ENCODE measurements around the gene PLA2G4E. TPM values are rescaled to one million over a fixed set of nuclear protein-coding genes. Genes with fewer than 3 reads are reported as not detected.

PLA2G4E gene
- total RNA-seq, 2 donors from 2014 or later = 0.11 TPM; not detected in 1

- no peaks in the 10 kb centered on the region for H3K9me3 ChIP-seq
- H3K27ac ChIP-seq = no peak overlapping the region
- H3K36me3 ChIP-seq = no peaks in the 10 kb centered on the region
- TF ChIP-seq CTCF (IDR thresholded peaks at IDR 0.05) = no peak
- H3K27me3 ChIP-seq = no peaks in the 10 kb centered on the region
- no peak overlapping the region for H3K4me3 ChIP-seq
- H3K4me1 ChIP-seq = peaks cover 0 to 6% of the 10 kb centered on the region in 2 donors
- DNase-seq (ENCODE audit: low spot score) = no peak
Measured at GRCh38 chr15:42024303-42024702, 3.5 kb upstream of the PLA2G4E start.

- no peak for DNase-seq (ENCODE audit: low spot score)
Measured at GRCh38 chr15:42021593-42021992, 751 bp upstream of the PLA2G4E start.

GRCh38 chr15:42018306-42019224, 2.3 kb downstream of the PLA2G4E start:
- Histone ChIP-seq H3K36me3 (no peaks in the 10 kb centered on the region), H3K4me3 (no peak overlapping the region), H3K9me3 (no peaks in the 10 kb centered on the region), H3K27me3 (no peaks in the 10 kb centered on the region), H3K27ac (peak overlapping the region; percentile 4 to 46), H3K4me1 (peaks cover 0 to 11% of the 10 kb centered on the region in 2 donors)
- DNase-seq (ENCODE audit: low spot score) = no peak
- no peak for TF ChIP-seq CTCF (IDR thresholded peaks at IDR 0.05)

More at GRCh38 chr15:42021593-42021992, 751 bp upstream of the PLA2G4E start:
- Histone ChIP-seq H3K4me1 (peaks cover 0 to 11% of the 10 kb centered on the region in 2 donors), H3K4me3 (no peak overlapping the region), H3K36me3 (no peaks in the 10 kb centered on the region), H3K9me3 (no peaks in the 10 kb centered on the region), H3K27ac (no peak overlapping the region), H3K27me3 (no peaks in the 10 kb centered on the region)
- no peak for TF ChIP-seq CTCF (IDR thresholded peaks at IDR 0.05)

GRCh38 chr15:42016971-42017370, 3.9 kb downstream of the PLA2G4E start:
- no peak for TF ChIP-seq CTCF (IDR thresholded peaks at IDR 0.05)
- H3K27ac ChIP-seq = no peak overlapping the region
- no peaks in the 10 kb centered on the region for H3K27me3 ChIP-seq
- H3K4me3 ChIP-seq = no peak overlapping the region
- H3K4me1 ChIP-seq = peaks cover 0 to 11% of the 10 kb centered on the region in 2 donors
- H3K9me3 ChIP-seq = no peaks in the 10 kb centered on the region
- H3K36me3 ChIP-seq = no peaks in the 10 kb centered on the region
- no peak for DNase-seq (ENCODE audit: low spot score)

- Histone ChIP-seq H3K27me3 (no peaks in the 10 kb centered on the region), H3K36me3 (no peaks in the 10 kb centered on the region), H3K4me3 (no peak overlapping the region), H3K9me3 (no peaks in the 10 kb centered on the region), H3K27ac (no peak overlapping the region), H3K4me1 (peaks cover 0 to 11% of the 10 kb centered on the region in 2 donors)
- TF ChIP-seq CTCF (IDR thresholded peaks at IDR 0.05) = no peak
- no peak for DNase-seq (ENCODE audit: low spot score)
Measured at GRCh38 chr15:42014406-42014805, 6.4 kb downstream of the PLA2G4E start.

Measured in right atrium auricular region (tissue), 2 donors.